Measurements from ENCODE around the gene AKAP8L.

DNA sequence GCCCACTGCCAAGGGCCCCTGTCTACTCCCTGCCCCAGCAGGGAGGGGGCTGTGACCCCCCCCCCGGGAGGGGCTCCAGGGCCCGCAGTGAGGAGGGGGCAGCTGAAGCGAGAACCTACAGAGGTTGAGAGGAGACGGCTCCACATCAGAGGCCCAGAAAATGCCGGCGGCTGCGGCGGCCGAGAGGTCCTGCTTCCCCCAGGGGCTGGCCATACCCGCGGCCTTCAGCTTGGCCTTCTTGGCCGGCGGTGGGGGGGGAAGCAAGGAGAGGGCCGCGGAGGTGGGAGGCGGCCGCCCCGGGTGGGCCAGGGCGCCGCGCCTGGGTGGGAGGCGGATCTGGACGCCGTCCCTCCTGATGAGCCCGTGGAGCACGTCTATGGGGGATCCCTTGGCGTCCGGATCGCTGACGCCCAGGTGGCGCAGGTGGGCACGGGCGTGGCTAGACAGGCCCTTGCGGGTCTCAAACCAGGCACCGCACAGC lies 9.2 kb upstream of the AKAP8L start:
- TF ChIP-seq POLR2AphosphoS5 (IDR thresholded peaks at IDR 0.05; ENCODE audit: borderline replicate concordance, low read depth, low read length) (no peak), EZH2 (IDR thresholded peaks at IDR 0.05) (no peak)
